GM18858 (cell line): ENCODE data around the gene IL18BP.

Source experiments
- ATAC-seq: cut with Tn5 transposase; IDR thresholded peaks from one replicate; pipeline ENCODE4 v1.9.1; 2021; ENCODE audit not compliant: unreplicated experiment

IL18BP gene

DNA sequence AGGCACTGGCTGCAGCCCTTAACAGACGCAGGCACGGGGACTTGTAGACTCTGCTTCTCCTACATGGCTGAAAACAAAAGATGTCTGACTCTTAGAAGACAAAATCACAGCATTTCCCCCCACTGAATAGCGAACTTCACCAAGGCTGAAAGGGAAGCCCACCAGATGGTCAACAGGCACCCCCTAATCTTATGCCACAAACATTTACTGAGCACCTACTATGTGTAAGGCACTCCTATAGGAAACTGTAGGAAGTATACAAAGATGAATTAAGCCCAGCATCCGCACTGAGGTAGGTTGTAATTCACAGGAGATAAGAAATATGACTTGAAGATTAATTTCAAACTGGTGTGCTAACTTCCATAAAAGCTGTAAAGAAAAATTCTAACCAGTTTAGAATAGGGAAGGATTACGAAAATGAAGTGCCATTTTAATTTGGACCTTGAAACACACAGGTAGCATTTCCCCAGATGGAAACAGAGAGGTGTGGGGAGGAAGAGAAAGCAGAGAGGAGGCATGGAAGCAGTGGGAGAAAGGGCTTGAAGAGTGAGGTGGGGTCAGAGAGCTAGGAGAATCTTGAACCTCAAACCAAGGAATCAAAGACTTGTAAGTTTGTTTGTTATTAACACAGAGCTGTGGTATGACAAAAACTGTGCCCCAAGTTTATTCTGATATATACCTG is 43.5 kb downstream of the IL18BP start:
- ATAC-seq = no peak

DNA sequence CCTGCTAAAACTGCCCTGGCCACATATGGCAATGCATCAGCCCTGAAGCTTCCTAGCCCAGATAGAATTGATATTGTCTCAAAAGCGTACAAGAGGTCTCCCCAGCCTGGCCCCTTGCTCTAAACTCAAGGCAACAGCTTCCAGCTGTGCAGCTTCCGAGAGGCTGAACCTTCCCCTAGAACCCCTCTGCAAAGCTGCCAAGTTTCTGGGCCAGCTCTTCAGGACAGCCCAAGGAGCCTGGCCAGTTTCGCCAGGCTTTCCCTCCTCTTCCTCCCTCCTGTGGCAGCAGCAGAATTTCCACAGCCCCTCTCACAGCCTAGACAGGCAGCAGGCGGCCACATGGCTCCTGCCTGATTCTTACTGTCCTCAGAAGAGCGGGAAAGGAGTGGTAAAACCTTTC is 47.1 kb downstream of the IL18BP start:
- ATAC-seq = no peak

DNA sequence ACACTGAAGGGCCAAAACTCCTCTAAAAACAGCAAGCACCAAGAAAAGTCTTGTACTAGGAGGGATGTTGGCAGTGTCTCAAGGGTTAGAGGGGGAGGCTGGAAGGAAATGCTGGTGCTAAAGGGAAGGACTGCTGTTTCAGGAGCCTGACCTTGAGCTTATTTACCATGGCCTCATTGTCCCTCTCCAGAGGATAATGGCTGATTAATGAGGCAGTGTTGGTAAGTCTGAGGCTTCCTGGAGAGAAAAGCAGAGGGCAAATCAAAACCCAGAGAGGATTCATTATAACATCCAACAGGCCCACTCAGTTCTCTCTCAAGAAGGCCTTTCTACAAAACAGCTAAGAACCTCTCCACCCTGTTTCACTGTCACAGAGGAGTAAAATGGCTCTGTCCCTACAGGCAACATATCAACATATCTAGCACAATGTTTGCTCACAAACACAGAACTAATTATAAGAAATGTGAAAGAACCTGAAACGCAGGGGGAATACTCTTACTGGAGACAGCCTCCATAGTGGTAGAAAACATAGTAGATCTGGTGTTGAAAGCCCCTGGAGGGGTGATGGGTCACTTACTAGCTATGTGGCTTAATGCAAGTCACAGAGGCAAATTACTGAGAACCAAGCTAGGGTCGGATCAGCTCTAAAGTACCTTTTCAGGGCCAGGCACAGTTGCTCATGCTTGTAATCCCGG is 50.2 kb downstream of the IL18BP start:
- ATAC-seq = no peak
